Astrocyte of the cerebellum (primary cell): Measurements from ENCODE around the gene IBA57.

Experiments
- DNase-seq: peaks from one replicate; pipeline ENCODE4 v3.0.0-alpha.2; 2011; ENCODE audit warnings: low read depth
- H3K4me3 ChIP-seq: 2 replicates; pipeline ENCODE4 v1.5.1; 2011; ENCODE audit warnings: mild to moderate bottlenecking, low read depth, low read length, moderate library complexity
- in situ Hi-C: cut with HindIII; loops from 2 replicates; pipeline ENCODE4 v1.10.0; 2017; ENCODE audit warnings: low sequenced_read_pairs
- TF ChIP-seq, protein P1 (sequence below): IDR thresholded peaks from 2 replicates; pipeline ENCODE4 v1.5.1; 2012; ENCODE audit warnings: low read length, low read depth, moderate library complexity, mild to moderate bottlenecking; ENCODE audit errors: missing control alignments

The IBA57 gene

DNA sequence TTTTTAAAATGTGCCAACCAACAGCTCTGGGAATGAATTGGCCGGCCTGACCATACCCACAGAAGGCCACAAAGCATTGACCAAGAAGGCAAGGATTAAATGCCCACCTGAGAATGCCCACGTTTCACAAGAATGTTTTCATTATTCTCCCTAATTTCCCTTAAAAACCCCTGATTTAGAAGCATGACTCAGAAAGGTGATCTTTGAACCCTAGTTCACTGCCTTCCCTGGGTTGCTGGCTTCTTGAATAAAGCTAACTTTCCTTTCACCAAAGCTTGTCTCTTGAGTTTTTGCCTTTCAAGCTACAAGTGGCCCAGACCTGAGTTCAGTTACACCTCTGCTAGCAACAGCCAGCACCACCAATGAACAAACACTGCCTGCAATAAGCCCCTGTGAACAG, 42.1 kb upstream of the IBA57 start:
- in situ Hi-C loops, result loop anchor here (10.0 kb wide), 1 partner anchor 61 kb away; no protein-coding TSS in a partner anchor
- TF ChIP-seq, protein P1, sequence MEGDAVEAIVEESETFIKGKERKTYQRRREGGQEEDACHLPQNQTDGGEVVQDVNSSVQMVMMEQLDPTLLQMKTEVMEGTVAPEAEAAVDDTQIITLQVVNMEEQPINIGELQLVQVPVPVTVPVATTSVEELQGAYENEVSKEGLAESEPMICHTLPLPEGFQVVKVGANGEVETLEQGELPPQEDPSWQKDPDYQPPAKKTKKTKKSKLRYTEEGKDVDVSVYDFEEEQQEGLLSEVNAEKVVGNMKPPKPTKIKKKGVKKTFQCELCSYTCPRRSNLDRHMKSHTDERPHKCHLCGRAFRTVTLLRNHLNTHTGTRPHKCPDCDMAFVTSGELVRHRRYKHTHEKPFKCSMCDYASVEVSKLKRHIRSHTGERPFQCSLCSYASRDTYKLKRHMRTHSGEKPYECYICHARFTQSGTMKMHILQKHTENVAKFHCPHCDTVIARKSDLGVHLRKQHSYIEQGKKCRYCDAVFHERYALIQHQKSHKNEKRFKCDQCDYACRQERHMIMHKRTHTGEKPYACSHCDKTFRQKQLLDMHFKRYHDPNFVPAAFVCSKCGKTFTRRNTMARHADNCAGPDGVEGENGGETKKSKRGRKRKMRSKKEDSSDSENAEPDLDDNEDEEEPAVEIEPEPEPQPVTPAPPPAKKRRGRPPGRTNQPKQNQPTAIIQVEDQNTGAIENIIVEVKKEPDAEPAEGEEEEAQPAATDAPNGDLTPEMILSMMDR, result no peak
- H3K4me3 ChIP-seq, result no peak overlapping the region
- DNase-seq, result no peak

DNA sequence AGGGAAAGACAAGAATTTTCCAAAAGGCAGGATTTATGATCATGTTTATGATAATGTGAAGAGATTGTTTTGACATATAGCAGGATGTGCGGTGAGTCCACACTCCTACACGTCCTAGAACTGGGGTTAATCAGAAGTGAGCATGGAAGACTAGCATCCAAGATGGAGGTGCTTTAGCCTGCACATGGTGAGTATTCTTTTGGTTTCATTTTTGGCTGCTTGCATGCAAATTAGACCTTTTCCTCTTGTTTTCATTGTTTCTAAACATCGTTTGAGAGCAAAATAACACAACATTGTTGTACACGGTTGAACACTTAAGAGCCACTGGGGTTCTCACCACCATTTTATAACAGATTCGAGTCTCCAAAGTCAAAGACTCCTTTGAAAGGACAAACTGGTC, 40.4 kb upstream of the IBA57 start:
- in situ Hi-C loops, result loop anchor here (10.0 kb wide), 1 partner anchor 60 kb away; no protein-coding TSS in a partner anchor
- no peak for DNase-seq
- no peak overlapping the region for H3K4me3 ChIP-seq
- TF ChIP-seq, protein P1, result no peak

DNA sequence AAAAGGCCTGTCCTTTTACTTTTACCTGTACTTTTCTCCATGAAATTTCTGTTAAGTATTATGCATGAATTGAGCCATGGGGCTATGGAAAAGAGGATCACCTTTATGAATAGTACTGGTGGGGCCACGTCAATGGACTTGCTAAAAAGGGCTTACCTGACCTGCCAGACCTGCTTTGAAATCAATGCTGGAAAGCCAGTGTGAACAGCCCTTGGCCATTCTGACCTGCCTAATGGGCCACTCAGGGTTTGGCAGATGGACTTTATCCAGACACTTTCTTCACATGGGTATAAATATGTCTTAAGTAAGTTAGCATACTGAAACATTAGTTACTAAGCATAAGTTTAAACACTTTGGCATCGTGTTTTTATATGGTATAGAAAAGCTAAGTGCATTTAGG, 33.8 kb upstream of the IBA57 start:
- TF ChIP-seq, protein P1, result no peak
- DNase-seq, result no peak
- H3K4me3 ChIP-seq, result no peak overlapping the region
- in situ Hi-C loops, result no loop called here

DNA sequence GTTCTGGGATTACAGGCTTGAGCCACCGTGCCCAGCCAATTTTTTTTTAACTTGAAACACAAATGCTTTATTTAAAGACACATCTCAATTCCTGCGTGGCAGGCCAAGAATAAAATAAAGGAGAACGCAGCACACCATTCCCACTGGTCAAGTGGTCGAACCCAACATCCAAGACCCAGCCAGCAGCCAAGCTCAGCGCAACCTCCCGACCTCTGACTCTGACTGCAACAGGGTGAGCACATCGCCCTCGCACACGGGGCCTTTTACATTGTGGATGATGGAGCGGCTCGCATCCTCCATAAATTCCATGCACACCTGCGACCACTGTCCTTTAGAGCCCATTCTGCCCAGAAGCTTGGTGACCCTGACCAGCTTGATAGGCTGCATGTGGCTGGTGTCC, 31.0 kb upstream of the IBA57 start:
- in situ Hi-C loops, result no loop called here
- TF ChIP-seq, protein P1, result no peak
- H3K4me3 ChIP-seq, result no peak overlapping the region
- DNase-seq, result no peak

DNA sequence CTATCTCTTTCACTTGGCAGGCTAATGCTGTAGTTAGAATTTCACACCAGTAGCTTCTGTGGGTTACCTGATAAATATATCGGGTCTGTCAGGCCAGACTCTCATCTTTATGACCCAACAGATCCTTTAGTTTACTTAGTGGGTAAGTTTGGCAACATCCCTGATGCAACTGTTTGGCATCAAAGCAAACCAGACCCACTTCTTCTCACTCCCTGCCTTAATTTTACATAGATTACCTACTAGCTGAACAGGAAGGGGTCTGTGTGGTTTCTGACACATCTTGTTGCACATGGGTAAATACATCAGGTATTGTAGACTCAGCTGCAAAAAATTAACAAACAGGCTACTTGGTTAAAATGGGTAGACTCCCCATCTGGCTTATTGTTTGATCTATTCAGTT, 28.7 kb upstream of the IBA57 start:
- no peak overlapping the region for H3K4me3 ChIP-seq
- in situ Hi-C loops, result no loop called here
- TF ChIP-seq, protein P1, result no peak
- DNase-seq, result no peak

DNA sequence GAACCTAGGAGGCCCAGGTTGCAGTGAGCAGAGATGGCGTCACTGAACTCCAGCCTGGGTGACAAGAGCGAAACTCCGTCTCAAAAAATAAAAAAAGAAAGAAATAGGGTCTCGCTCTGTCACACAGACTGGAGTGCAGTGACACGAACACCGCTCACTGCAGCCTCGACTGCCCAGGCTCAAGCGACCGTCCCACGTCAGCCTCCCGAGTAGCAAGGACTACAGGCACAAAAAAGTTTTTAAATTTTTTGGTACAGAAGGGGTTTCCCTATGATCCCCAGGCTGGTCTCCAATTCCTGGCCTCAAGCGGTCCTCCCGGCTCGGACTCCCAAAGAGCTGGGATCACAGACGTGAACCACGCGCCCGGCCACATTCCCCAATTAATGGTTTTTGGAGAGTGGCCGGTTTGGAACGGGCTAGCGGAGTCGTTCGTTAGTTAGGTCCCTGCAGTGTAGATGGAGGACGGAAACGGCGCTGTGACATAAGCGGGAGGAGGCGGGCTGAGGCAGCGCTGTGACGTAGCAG, 26.1 kb upstream of the IBA57 start:
- no peak for DNase-seq
- in situ Hi-C loops, result no loop called here
- TF ChIP-seq, protein P1, result no peak
- peak overlapping the region; percentile 95 for H3K4me3 ChIP-seq
